Measurements from ENCODE around the gene CAPN10.
"Not testable (repeated sequence)": the region's sequence is repeated elsewhere in the genome, so short reads cannot be mapped to it uniquely, and the experiment has no call there.

Gene CAPN10, protein sequence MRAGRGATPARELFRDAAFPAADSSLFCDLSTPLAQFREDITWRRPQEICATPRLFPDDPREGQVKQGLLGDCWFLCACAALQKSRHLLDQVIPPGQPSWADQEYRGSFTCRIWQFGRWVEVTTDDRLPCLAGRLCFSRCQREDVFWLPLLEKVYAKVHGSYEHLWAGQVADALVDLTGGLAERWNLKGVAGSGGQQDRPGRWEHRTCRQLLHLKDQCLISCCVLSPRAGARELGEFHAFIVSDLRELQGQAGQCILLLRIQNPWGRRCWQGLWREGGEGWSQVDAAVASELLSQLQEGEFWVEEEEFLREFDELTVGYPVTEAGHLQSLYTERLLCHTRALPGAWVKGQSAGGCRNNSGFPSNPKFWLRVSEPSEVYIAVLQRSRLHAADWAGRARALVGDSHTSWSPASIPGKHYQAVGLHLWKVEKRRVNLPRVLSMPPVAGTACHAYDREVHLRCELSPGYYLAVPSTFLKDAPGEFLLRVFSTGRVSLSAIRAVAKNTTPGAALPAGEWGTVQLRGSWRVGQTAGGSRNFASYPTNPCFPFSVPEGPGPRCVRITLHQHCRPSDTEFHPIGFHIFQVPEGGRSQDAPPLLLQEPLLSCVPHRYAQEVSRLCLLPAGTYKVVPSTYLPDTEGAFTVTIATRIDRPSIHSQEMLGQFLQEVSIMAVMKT

DNA sequence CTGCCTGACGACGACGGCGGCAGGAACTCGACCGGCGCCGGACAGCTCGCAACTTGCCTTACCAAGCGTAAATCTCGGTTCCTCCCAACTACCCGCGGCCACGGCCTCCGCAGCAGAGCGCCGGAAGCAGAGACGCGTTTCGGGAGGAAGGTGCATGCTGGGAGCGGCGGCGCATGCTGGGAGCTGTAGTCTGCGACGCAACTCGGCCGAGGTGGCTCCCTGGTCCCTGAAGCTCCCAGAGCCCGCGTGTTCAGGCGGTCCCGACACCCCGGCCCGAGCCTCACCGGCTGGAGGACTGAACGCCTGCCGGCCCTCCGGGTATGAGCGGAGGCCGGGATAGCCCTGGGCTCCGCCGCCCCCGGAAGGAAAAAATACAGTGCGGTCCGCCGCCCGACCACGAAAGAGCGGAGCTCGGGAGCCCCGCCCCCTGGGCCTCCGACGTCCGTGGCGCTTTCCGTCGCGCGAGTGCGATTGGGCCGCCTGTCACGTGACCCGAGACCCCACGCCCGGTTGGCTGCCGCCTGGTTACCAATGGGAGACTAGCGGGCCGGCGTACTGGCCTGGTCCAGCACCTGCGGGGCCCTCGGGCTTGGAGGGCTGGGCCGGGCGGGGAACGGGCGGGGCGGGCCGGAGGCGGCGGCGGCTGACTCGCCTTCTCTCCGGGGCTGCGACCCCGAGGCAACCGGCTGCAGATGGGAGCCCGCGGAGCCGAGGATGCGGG, at the start of gene CAPN10:
Gene CAPN10, plus strand, starts transcription at position 537 of the 721 bp plus-strand sequence. Its CDS starts 178 bp downstream, at position 715.
- peak; percentile 95 for DNase-seq (ENCODE audit: low read depth in 2 of 2)

DNA sequence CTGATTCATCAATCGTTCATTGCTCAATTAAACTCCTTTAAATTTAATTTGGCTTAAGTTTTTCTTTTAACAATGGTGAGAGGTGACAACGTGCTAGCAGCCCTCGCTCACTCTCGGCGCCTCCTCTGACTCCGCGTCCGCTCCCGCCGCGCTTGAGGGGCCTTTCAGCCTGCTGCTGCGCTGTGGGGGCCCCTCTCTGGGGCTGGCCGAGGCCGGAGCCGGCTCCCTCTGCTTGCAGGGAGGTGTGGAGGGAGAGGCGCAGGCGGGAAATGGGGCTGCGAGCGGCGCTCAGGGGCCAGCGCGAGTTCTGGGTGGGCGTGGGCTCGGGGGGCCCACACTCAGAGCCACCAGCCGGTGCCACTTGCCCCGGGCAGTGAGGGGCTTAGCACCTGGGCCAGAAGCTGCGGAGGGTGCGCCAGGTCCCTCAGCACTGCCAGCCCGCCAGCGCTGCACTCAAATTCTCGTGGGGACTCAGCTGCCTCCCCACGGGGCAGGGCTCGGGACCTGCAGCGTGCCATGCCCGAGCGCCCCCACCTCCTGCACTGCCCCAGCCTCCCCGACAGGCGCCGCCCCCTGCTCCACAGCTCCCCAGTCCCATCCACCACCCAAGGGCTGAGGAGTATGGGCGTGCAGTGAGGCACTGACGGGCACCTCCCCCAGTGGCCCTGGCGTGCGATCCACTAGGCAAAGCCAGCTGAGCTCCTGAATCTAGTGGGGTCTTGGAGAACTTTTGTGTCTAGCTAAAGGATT, 48.3 kb upstream of the CAPN10 start:
- no peak for DNase-seq (ENCODE audit: low read depth in 2 of 2)

DNA sequence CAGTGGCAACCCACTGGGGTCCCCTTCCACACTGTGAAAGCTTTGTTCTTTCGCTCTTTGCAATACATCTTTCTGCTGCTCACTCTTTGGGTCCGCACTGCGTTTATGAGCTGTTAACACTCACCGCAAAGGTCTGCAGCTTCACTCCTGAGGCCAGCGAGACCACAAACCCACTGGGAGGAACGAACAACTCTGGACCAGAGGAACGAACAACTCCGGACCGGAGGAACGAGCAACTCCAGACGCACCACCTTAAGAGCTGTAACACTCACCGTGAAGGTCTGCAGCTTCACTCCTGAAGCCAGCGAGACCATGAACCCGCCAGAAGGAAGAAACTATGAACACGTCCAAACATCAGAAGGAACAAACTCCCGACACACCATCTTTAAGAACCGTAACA, 47.4 kb upstream of the CAPN10 start:
- not testable (repeated sequence) for DNase-seq (ENCODE audit: low read depth in 2 of 2)

DNA sequence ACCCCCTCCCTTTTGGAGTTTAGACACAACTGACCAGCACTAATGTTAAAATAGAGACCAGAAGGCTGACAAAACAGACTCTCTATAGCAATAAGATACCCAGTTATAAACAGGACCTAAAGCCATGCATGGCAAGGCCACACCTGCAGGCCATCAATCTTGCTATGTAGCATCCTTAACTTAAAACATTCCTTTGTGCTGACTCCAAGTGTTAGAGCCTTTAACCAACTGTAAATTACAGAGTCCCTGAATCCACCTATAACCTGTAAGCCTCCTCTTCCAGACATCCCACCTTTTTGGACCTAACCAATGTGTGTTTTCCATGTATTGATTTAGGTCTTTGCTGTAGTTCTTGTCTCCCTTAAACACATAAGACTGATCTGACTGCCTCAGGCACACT, 46.6 kb upstream of the CAPN10 start:
- no peak for DNase-seq (ENCODE audit: low read depth in 2 of 2)

DNA sequence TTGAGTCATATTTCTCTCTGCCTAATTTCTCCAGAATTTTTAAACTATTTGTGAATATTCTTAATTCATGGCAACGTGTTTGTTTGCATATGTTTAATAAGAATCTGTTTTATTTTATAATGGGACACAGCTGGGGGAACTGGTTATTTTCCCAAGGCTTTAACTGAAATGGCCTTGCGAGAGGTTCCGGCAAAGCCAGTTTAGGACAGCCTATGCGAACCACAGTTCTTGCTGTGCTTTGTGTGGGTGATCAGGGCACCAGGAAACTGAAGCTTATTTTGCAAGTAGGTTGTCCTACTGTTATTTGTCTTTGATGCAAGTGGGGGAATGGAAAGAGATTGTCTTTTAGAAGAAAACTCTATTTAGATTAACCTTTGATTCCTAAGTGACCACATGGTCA, 35.2 kb upstream of the CAPN10 start:
- no peak for DNase-seq (ENCODE audit: low read depth in 2 of 2)

DNA sequence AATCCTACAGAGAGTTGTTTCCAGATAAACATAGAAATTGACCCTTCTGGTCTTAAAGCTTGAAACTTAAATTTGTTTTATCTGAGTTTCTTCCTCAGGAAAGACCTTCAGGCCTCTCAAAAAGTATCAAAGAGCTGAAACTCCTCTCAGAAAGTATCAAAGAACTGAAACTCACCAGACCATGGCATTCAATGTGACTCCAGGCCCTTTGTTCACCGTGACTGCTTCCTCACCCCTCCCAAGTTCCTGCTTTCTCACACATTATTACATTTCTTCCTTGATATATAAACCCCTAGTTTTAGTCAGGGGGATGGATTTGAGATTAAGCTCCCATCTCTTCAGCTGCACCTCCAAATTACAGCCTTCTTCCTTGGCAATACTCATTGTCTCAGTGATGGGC, 34.7 kb upstream of the CAPN10 start:
- DNase-seq (ENCODE audit: low read depth in 2 of 2): no peak

DNA sequence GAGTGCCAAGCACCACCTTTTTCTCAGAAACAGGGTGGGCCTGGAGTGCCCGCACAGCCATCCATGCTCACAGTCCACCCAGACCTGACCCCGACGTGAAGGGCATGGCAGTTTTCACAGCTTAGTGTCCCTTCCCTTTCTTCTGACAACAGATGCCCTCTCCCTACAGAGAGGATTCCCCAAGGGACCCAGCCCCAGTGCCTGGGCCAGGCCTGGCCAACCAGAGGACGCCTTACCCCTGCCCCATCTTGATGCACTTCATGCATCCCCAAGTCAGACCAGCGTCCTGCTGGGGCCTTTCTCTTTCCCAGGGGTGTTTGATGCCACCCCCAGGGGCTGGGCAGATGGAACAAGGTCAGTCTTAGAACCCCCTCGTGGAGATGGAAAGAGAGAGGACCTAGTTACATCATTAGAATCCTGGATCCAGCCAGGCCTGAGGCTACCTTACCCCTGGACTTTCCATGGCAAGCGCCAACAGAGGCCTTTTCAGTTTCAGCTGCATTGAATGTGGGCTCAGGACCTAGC, 32.5 kb upstream of the CAPN10 start:
- DNase-seq (ENCODE audit: low read depth in 2 of 2): no peak

DNA sequence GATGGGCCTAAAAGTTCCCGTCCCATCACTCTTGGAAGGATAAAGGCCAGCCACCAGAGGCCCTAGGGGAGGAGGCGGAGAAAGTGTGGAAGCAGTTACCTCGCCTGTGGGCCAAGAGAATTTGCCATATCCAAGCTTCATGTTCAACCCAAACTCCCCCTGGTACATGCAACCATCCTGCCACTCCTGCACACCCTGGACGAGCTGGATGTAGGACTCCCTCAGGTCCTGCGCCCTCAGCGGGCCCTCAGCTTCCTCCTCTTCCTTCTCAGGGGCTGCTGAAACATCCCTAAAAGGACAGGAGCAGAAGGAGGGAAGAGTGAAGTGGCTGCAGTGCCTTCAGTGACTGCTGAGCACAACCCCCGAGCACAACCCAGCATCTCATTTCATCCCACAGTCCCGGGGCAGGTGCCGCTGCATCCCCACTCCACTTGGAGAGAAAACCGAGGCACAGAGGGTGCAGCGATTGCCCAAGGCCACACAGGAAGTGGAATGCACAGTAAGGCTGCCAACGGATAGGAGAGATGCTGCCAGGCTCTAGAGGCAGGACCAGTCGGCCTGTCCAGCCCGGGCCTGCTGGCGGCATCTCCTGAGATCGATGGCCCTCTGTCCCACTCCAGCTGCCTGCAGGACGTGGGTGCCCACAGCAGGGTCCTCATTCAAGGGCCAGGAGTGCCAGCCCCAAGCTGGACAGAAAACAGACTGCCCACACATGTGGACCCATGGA, 31.6 kb upstream of the CAPN10 start:
- DNase-seq (ENCODE audit: low read depth in 2 of 2): no peak

DNA sequence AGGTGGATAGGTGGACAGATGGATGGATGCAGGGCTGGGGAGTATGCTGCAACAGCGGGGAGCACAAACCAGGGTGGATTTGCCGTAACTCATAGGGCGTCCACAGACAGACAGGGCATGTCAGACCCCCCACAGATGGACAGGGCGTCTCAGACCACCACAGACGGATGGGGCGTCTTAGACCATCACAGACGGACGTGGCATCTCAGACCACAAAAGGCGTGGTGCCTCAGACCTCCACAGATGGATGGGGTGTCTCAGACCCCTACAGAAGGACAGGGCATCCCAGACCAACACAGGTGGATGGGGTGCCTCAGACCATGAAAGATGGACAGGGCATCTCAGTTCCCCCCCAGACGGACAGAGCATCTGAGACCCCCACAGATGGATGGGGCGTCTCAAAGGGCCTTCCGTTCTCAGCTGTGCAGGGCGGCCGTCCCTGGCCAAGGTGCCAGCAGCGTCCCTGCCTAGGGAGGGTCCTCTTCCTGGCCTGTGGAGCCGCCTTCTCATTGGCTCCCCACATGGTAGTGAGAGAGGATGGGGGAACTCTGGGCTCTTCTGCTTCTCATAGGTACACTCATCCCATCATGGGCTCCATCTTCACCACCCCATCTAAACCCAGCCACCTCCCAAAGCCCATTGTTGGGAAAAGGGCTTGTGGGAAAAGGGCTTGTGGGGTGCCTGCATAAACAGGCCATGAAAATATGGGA, 30.8 kb upstream of the CAPN10 start:
- no peak for DNase-seq (ENCODE audit: low read depth in 2 of 2)

DNA sequence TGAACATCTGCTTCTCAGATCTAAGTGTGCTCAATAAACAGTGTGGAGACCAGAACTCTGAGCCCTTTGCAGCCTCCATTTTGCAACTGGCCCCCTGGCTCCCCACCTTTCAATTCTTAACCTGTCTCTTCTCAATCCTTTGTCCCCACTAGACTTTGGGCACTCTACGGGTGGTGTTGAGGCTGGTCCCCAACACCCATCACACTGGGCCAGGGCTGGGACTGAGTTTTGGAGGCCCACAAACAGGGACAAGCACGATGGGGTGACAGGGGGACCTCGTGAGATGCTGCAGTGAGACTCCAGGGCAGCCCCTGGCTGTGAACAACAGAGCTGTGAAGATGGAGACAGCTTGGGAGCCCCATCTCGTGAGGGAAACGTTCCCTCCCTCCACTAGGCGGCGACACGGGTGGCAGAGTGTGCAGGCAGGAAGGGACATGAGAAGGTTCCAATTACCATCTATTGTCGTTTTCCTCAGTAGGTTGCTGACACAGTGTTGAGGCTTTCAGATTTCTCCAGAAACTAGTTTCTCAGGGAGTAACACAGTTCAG, 29.9 kb upstream of the CAPN10 start:
- peak in 1 of 2 donors; percentile 52 for DNase-seq (ENCODE audit: low read depth in 2 of 2)

DNA sequence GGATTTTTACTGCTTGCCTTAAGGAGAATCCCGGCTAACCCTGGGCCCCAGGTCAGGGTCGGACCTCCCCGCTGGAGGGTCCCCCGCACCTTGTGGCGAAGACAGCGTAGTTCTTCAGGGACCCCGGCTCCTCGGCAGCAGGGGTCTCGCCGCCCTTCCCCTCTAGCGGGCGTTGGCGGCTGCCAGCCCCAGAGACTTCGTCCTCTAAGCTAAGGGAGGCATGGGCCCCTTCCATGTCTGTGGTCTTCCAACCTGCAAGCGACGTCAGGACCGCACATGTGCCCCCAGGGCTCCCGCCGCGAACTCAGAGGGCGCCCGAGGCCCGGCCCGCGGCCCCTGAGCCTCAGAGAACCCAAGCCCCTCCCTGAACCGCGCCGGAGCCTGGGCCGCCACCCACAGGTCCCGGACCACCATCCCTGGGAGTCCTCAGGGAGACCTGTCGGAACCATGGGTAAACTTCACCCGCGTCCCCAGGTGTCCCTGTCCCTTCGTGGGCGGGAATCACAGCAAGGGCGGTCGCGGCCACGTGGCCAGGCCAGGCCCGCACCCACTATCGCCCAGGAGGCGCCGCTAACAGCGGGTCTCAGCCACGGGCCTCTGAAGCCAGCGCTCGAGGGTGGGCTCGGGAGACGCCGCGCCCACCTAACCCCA, 29.3 kb upstream of the CAPN10 start:
- no peak for DNase-seq (ENCODE audit: low read depth in 2 of 2)

DNA sequence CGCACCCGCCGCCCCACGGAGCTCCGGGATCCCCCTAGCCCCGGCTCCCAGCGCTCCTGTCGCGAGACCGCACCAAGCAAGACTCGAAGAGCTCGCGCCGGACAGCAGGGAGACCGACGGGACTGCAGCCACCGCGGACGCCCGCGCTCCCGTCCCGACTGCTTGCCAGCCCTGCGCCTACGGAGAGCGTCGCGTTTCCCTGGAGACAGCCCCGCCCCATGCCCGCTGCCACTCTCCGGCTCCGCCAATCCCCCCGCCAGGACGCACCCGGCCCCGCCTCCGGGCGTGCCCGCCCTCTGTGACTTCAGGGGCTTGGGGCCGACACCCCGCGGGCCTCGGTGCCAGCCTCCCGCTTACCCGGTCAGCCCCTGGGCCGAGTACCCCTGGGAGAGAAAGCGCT, 28.7 kb upstream of the CAPN10 start, which contains the start of gene ANKMY1:
Gene ANKMY1, minus strand, starts transcription at position 181 of the 400 bp plus-strand sequence. CDS start 653 bp downstream, outside the sequence.
- DNase-seq (ENCODE audit: low read depth in 2 of 2): peak in 1 of 2 donors; percentile 44

DNA sequence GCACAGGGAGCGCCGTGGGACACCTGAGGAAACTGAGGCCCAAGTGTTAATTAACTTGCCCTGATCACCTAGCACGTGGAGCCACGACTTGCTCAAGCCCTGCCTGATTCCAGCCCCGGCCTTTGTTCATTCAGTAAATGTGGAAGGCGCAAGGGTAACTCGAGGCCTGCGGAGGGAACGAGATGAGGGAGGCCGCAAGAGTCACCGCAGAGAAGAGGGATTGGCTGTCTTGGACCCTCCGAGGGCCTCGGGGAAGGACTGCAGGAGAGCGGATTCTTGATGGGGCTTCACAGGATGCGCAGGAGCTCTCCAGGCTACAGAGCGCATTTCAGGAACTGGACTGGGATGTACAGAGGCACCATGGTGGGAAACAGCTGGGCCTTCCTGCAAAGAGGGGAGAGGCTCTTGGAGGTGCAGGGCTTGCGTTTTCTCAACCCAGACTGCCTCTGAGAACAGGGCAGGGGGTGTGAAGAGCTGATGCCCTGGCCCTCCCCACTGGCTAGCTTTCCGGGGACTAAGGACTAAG, 28.2 kb upstream of the CAPN10 start:
- DNase-seq (ENCODE audit: low read depth in 2 of 2): no peak

DNA sequence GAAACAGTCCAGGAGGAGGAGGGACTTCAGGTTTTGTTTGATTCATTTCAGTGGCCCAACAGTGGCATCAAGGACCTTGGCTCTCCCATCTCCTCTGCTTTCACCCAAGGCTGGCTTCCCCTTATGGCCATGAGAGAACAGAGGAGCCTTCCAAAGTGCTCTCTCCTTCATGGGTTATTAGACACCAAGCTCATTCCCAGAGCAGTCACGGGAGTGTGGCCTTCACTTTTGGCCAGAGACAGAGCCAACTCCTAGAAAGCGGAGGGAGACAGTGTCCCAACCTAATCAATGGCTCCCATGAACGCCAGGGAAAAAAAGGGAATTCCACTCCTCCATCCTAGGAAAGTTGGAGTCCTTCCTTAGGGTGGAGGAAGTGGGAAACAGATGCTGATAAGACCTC, 27.2 kb upstream of the CAPN10 start:
- DNase-seq (ENCODE audit: low read depth in 2 of 2): no peak

DNA sequence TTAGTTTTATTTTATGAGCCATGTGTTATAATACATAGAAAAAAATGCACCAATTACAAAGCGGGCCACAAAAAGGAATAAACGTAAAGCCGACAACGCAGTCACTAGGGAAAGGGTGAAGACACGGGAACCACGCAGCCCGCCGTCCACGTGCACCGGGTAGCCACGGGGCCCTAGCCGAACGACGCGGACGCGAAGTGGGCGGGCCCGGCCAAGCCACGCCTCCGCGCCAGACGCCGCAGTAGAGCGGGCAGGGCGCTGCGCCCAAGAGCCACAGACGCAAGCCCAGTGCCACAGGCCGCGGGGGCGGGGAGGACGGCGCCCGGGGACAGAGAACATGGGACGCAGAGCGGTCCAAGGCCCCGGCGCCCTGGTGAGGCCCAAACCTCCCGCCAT, 26.5 kb upstream of the CAPN10 start, which contains the start of gene DUSP28:
Gene DUSP28, plus strand, starts transcription at position 274 of the 396 bp plus-strand sequence. CDS start 328 bp downstream, outside the sequence.
- peak; percentile 78 for DNase-seq (ENCODE audit: low read depth in 2 of 2)

DNA sequence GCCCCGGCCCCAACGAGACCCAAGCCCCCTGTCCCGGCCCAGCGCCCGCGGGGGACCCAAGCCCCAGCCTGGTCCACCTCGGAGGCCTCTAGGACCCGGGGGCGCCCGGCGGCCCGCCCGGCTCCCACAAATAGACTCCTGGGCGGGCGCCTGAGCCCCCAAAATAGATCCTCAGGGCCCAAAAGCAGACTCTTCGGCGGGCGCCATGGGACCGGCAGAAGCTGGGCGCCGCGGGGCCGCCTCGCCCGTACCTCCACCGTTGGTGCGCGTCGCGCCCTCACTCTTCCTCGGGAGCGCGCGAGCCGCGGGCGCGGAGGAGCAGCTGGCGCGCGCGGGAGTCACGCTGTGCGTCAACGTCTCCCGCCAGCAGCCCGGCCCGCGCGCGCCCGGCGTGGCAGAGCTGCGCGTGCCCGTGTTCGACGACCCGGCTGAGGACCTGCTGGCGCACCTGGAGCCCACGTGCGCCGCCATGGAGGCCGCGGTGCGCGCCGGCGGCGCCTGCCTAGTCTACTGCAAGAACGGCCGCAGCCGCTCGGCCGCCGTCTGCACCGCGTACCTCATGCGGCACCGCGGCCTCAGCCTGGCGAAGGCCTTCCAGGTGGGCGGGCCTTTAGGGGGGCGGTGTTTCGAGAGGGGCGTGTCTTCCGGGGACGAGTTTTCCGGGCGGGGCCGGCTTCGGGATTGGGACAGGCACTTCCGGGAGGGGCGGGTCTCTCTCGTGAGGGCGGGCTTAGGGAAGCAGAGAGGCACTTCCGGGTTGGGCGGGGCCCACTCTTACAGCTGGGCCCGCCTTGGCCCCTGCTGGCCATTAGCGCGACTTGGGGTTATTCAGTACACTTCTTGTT, 25.8 kb upstream of the CAPN10 start:
- DNase-seq (ENCODE audit: low read depth in 2 of 2): peak; percentile 99 to 100

DNA sequence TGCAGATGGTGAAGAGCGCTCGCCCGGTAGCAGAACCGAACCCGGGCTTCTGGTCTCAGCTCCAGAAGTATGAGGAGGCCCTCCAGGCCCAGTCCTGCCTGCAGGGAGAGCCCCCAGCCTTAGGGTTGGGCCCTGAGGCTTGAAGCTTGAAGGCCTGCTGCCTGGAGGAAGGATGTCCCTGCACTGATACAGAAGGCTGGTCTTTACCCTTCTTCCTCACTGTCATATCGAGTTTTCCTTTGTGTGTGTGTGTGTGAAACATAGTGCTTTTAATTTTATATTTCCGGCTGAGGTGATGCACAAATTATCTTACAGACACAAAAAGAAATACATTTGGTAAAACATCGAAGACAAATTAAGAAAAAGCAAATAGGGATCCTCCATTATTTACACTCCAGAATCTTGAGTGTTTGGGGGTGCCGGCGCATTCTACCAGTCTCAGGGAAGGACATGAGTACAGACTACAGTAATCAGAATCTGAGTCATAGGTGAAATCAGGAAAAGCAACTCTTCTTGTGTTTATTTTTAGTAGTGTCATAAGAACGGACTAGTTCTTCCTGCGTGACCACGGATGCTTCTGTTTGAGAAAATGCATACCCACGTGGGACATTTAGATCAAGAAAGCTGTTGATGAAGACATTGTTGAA, 25.1 kb upstream of the CAPN10 start:
- no peak for DNase-seq (ENCODE audit: low read depth in 2 of 2)
